Hematopoietic multipotent progenitor cell treated with erythropoietin and hydrocortisone succinate and interleukin-3 and kit ligand, for 15 days (in vitro differentiated cells): ENCODE results near the gene EMC10.

Experiments used
- DNase-seq: peaks from one replicate; pipeline ENCODE4 v3.0.0-alpha.2; 2015; ENCODE audit warnings: low spot score

Gene EMC10

GRCh38 chr19:50478901-50479715 is 2.8 kb downstream of the EMC10 start:
- DNase-seq: peak; percentile 31

- no peak for DNase-seq
These were observed 3.5 kb downstream of the EMC10 start for GRCh38 chr19:50479761-50480251.

GRCh38 chr19:50480281-50481111 is 4.2 kb downstream of the EMC10 start:
- DNase-seq: no peak

- DNase-seq: no peak
These were observed 5.2 kb downstream of the EMC10 start for GRCh38 chr19:50481351-50482149.

- DNase-seq: no peak
These were observed 6.1 kb downstream of the EMC10 start for GRCh38 chr19:50482271-50482855.

GRCh38 chr19:50482916-50483315 is 6.6 kb downstream of the EMC10 start:
- no peak for DNase-seq

- DNase-seq: no peak
These were observed 9.1 kb downstream of the EMC10 start for GRCh38 chr19:50485284-50485955.

GRCh38 chr19:50486823-50487515 is 10.7 kb downstream of the EMC10 start:
- DNase-seq: peak; percentile 33

- DNase-seq: no peak
These were observed 12.3 kb downstream of the EMC10 start for GRCh38 chr19:50488389-50489194.

- DNase-seq: no peak
These were observed 13.2 kb downstream of the EMC10 start for GRCh38 chr19:50489461-50490011.

- no peak for DNase-seq
These were observed 14.1 kb downstream of the EMC10 start for GRCh38 chr19:50490411-50490811.

- no peak for DNase-seq
These were observed 14.7 kb downstream of the EMC10 start for GRCh38 chr19:50490991-50491472.

GRCh38 chr19:50492303-50493052 is 16.2 kb downstream of the EMC10 start:
- no peak for DNase-seq

GRCh38 chr19:50493171-50493570 is 16.9 kb downstream of the EMC10 start:
- DNase-seq: no peak

- DNase-seq: no peak
These were observed 18.1 kb downstream of the EMC10 start for GRCh38 chr19:50494186-50495019.

- DNase-seq: no peak
These were observed 18.8 kb downstream of the EMC10 start for GRCh38 chr19:50495020-50495531.
